H1 (cell line): ENCODE measurements around the gene MYO1A.

Experiments
- ATF2 ChIP-seq: IDR thresholded peaks from 2 replicates; pipeline ENCODE4 v1.6.1; 2012; ENCODE audit warnings: low read length, inconsistent platforms
- BACH1 ChIP-seq: IDR thresholded peaks from 2 replicates; pipeline ENCODE4 v1.6.1; 2012; ENCODE audit warnings: low read length, improper control_type of control experiment
- BRCA1 ChIP-seq: IDR thresholded peaks from 2 replicates; pipeline ENCODE4 v1.6.1; 2012; ENCODE audit warnings: low read depth, low read length, improper control_type of control experiment
- CTCF ChIP-seq, 3 experiments: IDR thresholded peaks; 1 replicate in 2 of 3; 2 replicates in 1 of 3; pipeline versions ENCODE4 v1.5.1 to v1.6.1; 2011; ENCODE audit warnings: low read length in 3 of 3, mild to moderate bottlenecking in 3 of 3, inconsistent platforms in 2 of 3, low read depth in 1 of 3, moderate library complexity in 1 of 3; ENCODE audit not compliant: insufficient read depth in 1 of 3; ENCODE audit errors: control extremely low read depth in 1 of 3
- EZH2 ChIP-seq: fragments of 200-600 bp; sonication (generic); IDR thresholded peaks from 2 replicates; pipeline ENCODE4 v1.7.1; 2012; ENCODE audit warnings: low read depth, mild to moderate bottlenecking, moderate library complexity, low read length, inconsistent platforms; ENCODE audit not compliant: severe bottlenecking
- GTF2F1 ChIP-seq: IDR thresholded peaks from 2 replicates; pipeline ENCODE4 v1.6.1; 2012; ENCODE audit warnings: low read depth, low read length, improper control_type of control experiment, borderline replicate concordance
- POLR2AphosphoS5 ChIP-seq: IDR thresholded peaks from 2 replicates; pipeline ENCODE4 v1.6.1; 2011; ENCODE audit warnings: low read depth, low read length
- RAD21 ChIP-seq, 2 experiments: IDR thresholded peaks in 1 of 2; conservative IDR thresholded peaks in 1 of 2; 2 replicates each; pipeline ENCODE4 v1.6.1; 2011; ENCODE audit warnings: low read depth in 2 of 2, low read length in 2 of 2, improper control_type of control experiment in 1 of 2, inconsistent platforms in 1 of 2, mild to moderate bottlenecking in 1 of 2, moderate library complexity in 1 of 2
- RFX5 ChIP-seq: IDR thresholded peaks from 2 replicates; pipeline ENCODE4 v1.6.1; 2011; ENCODE audit warnings: low read depth, low read length, improper control_type of control experiment, borderline replicate concordance
- SP1 ChIP-seq: IDR thresholded peaks from 2 replicates; pipeline ENCODE4 v1.6.1; 2011; ENCODE audit warnings: low read depth, low read length
- TBP ChIP-seq: IDR thresholded peaks from 2 replicates; pipeline ENCODE4 v1.6.1; 2011; ENCODE audit warnings: low read depth, low read length, improper control_type of control experiment
- ZNF274 ChIP-seq: IDR thresholded peaks from 2 replicates; pipeline ENCODE4 v1.7.0; 2012; ENCODE audit warnings: low read length, borderline replicate concordance; ENCODE audit errors: extremely low read depth

- TF ChIP-seq RFX5, result no peak
- no peak for TF ChIP-seq GTF2F1
- no peak for TF ChIP-seq ATF2
- no peak for TF ChIP-seq BRCA1
- no peak for TF ChIP-seq BACH1
- no peak for TF ChIP-seq CTCF (IDR thresholded peaks at IDR 0.05; ENCODE audit: control extremely low read depth in 1 of 3, insufficient read depth in 1 of 3, low read depth in 1 of 3, low read length in 3 of 3)
- TF ChIP-seq TBP, result no peak
- peak; percentile 72 for TF ChIP-seq SP1
- TF ChIP-seq EZH2, result no peak
- TF ChIP-seq RAD21 (IDR thresholded peaks at IDR 0.05 in 1 of 2, conservative IDR thresholded peaks at IDR 0.05 in 1 of 2; ENCODE audit: low read depth in 2 of 2, low read length in 2 of 2), result no peak
- no peak for TF ChIP-seq ZNF274
- no peak for TF ChIP-seq POLR2AphosphoS5
These were observed 12.7 kb downstream of the MYO1A start for GRCh38 chr12:57037264-57037663.
